K562 (cell line): Measurements from ENCODE around the gene RACK1. TPM values are rescaled to one million over a fixed set of nuclear protein-coding genes. Genes with fewer than 3 reads are reported as not detected.

Experiments
- ATAC-seq: fragments of 200-7000 bp; cut with Tn5 transposase; 3 replicates; pipeline ENCODE4 v1.9.1; 2020; ENCODE audit warnings: moderate library complexity
- BruUV-seq: library from RNA; stranded (reverse); fragments of 400-500 nt; replicated peaks from 2 replicates; lab custom pipeline; 2021; lab: Mats Ljungman, UMichigan
- CTCF ChIA-PET: fragments of 300-600 bp; formaldehyde crosslinking; extraction: SDS; loops from one replicate; lab custom pipeline; 2021; ENCODE audit warnings: low intra/inter-chr PET ratio; lab: Yijun Ruan, JAX
- POLR2A ChIA-PET: fragments of 300-600, 350-650 bp; sonication (Branson Sonifier 250); formaldehyde crosslinking; extraction: SDS; loops from one replicate; lab custom pipeline; 2021; ENCODE audit warnings: antibody characterized with exemption, inconsistent platforms; lab: Yijun Ruan, JAX
- DNase-seq, 4 experiments: peaks; one replicate each; pipeline versions ENCODE4 v3.0.0 to v3.0.0-alpha.2; 2011 to 2018; ENCODE audit warnings: low spot score in 3 of 4, mixed read lengths in 3 of 4; ENCODE audit errors: extremely low read depth in 1 of 4
- FAIRE-seq: peaks from 2 replicates; lab custom pipeline; 2011; peaks lifted over from hg19 to GRCh38; lab: Jason Lieb, UNC
- H2AFZ ChIP-seq: 2 replicates; pipeline ENCODE4 v1.6.0; 2011; ENCODE audit warnings: low read depth, low read length, control low read depth, inconsistent platforms
- H3K27ac ChIP-seq: fragments of 200-600 bp; 3 replicates; pipeline ENCODE4 v1.8.0; 2011; ENCODE audit warnings: low read depth, mild to moderate bottlenecking, control low read depth, inconsistent platforms, low read length, moderate library complexity, mixed read lengths; ENCODE audit errors: extremely low read depth
- H3K27me3 ChIP-seq, 2 experiments: fragments of 300-600 bp in 1 of 2; 2 replicates in 1 of 2; 3 replicates in 1 of 2; pipeline versions ENCODE4 v1.6.0 to v1.8.0; 2011; ENCODE audit warnings: inconsistent platforms in 2 of 2, low read length in 2 of 2, mild to moderate bottlenecking in 1 of 2, mixed read lengths in 1 of 2, moderate library complexity in 1 of 2; ENCODE audit not compliant: control insufficient read depth in 2 of 2, insufficient read depth in 2 of 2
- H3K36me3 ChIP-seq: fragments of 300-600 bp; 3 replicates; pipeline ENCODE4 v1.8.0; 2011; ENCODE audit warnings: mild to moderate bottlenecking, low read length, inconsistent platforms; ENCODE audit not compliant: control insufficient read depth, insufficient read depth
- H3K4me1 ChIP-seq, 2 experiments: fragments of 200-600 bp in 1 of 2; replicated peaks in 1 of 2; 2 replicates in 1 of 2; 3 replicates in 1 of 2; pipeline versions ENCODE4 v1.5.1 to v1.8.0; 2011; ENCODE audit warnings: inconsistent platforms in 2 of 2, low read length in 2 of 2, mild to moderate bottlenecking in 1 of 2, mixed read lengths in 1 of 2, moderate library complexity in 1 of 2; ENCODE audit not compliant: control insufficient read depth in 2 of 2, insufficient read depth in 2 of 2
- H3K4me2 ChIP-seq: 2 replicates; pipeline ENCODE4 v1.6.1; 2011; ENCODE audit warnings: low read length, control low read depth, inconsistent platforms, mixed read lengths; ENCODE audit not compliant: insufficient read depth
- H3K4me3 ChIP-seq: fragments of 200-600 bp; sonication (generic), shearing (Covaris generic); 2 replicates; pipeline ENCODE4 v1.5.1; 2016; ENCODE audit warnings: control low read depth, inconsistent platforms
- H3K79me2 ChIP-seq: fragments of 200-600 bp; 3 replicates; pipeline ENCODE4 v1.8.0; 2011; ENCODE audit warnings: low read length, inconsistent platforms; ENCODE audit not compliant: control insufficient read depth, insufficient read depth
- H3K9ac ChIP-seq, 2 experiments: 2 replicates each; pipeline versions ENCODE4 v1.6.0 to v1.6.1; 2011; ENCODE audit warnings: low read depth in 2 of 2, low read length in 2 of 2, control low read depth in 1 of 2, inconsistent platforms in 1 of 2, mild to moderate bottlenecking in 1 of 2, mixed read lengths in 1 of 2; ENCODE audit not compliant: insufficient read depth in 1 of 2
- H3K9me1 ChIP-seq: one replicate; pipeline ENCODE4 v1.6.0; 2011; ENCODE audit warnings: inconsistent platforms, mild to moderate bottlenecking, low read length, moderate library complexity; ENCODE audit not compliant: control insufficient read depth, insufficient read depth
- H3K9me3 ChIP-seq: replicated peaks from 2 replicates; pipeline ENCODE4 v1.5.1; 2011; ENCODE audit warnings: low read depth, low read length, inconsistent platforms; ENCODE audit not compliant: control insufficient read depth, insufficient read depth
- H4K20me1 ChIP-seq: replicated peaks from 2 replicates; pipeline ENCODE4 v1.6.1; 2011; ENCODE audit warnings: low read length, inconsistent platforms, mixed read lengths; ENCODE audit not compliant: control insufficient read depth, insufficient read depth
- ATF3 ChIP-seq, 2 experiments: fragments of 450-650 bp in 1 of 2; sonication (generic) in 1 of 2; formaldehyde crosslinking in 1 of 2; IDR thresholded peaks in 1 of 2; conservative IDR thresholded peaks in 1 of 2; 2 replicates each; pipeline versions ENCODE4 v1.6.1 to v1.8.1; 2016 to 2023; ENCODE audit warnings: mild to moderate bottlenecking in 2 of 2, moderate library complexity in 2 of 2, inconsistent platforms in 1 of 2, missing genetic modification reagents in 1 of 2
- E2F5 ChIP-seq: sonication (generic); formaldehyde crosslinking; IDR thresholded peaks from 2 replicates; pipeline ENCODE4 v1.8.0; 2022; ENCODE audit warnings: mild to moderate bottlenecking, missing genetic modification reagents
- GATAD2B ChIP-seq: fragments of 450-650 bp; IDR thresholded peaks from 2 replicates; pipeline ENCODE4 v1.6.1; 2017; ENCODE audit warnings: mild to moderate bottlenecking, borderline replicate concordance
- NFIC ChIP-seq: fragments of 450-650 bp; IDR thresholded peaks from 2 replicates; pipeline ENCODE4 v1.6.1; 2017; ENCODE audit warnings: mild to moderate bottlenecking, inconsistent platforms
- PKNOX1 ChIP-seq: fragments of 450-650 bp; IDR thresholded peaks from 2 replicates; pipeline ENCODE4 v1.6.1; 2016
- ZNF639 ChIP-seq, 2 experiments: fragments of 200-800 bp in 1 of 2; sonication (Bioruptor generic) in 1 of 2; sonication (generic) in 1 of 2; formaldehyde crosslinking in 1 of 2; IDR thresholded peaks in 1 of 2; conservative IDR thresholded peaks in 1 of 2; 2 replicates each; pipeline versions ENCODE4 v1.5.0 to v1.6.1; 2016 to 2020; ENCODE audit warnings: missing compliant biosample characterization in 1 of 2, missing genetic modification characterization in 1 of 2, missing genetic modification reagents in 1 of 2
- WGBS: fragments of 100-300 bp; shearing (Covaris generic); methylation state at CpG from one replicate; pipeline ENCODE4 v1.1.6; 2016; ENCODE audit warnings: low coverage, mixed read lengths; ENCODE audit not compliant: insufficient coverage; ENCODE audit errors: missing lambda C conversion rate; 5-methylcytosine and 5-hydroxymethylcytosine counted together
- in situ Hi-C: fragments of 300-500 bp; cut with MboI; formaldehyde crosslinking; loops from 4 replicates; pipeline ENCODE4 v1.15.0; 2018; ENCODE audit warnings: inconsistent platforms, mixed read lengths
- intact Hi-C: fragments of 100-400 bp; cut with micrococcal nuclease; formaldehyde crosslinking; loops from 2 replicates; pipeline ENCODE4 v1.14.2; 2022
- polyA plus RNA-seq, 8 experiments: library from polyadenylated mRNA; depleted of rRNA in 4 of 8; stranded (reverse) in 5 of 8; unstranded in 3 of 8; fragments of >200 nt; fragmentation: Nextera tagmentation in 2 of 8; fragmentation: Illumina TruSeq in 1 of 8; extraction: Ambion mirVana in 2 of 8; extraction: Trizol in 1 of 8; gene quantifications; 2 replicates each; pipeline versions ENCODE4 v1.2.1 to v1.2.3, GENCODE V29; 2011 to 2014; ENCODE audit warnings: inconsistent platforms in 1 of 8, missing spikeins in 1 of 8
- total RNA-seq, 7 experiments: library from RNA; depleted of rRNA in 6 of 7; stranded (reverse); fragments of >200 nt in 6 of 7; fragmentation: Illumina TruSeq in 2 of 7; extraction: Trizol in 2 of 7; gene quantifications; 2 replicates each; pipeline versions ENCODE4 v1.2.1 to v1.2.3, GENCODE V29; 2011 to 2021; ENCODE audit warnings: low replicate concordance in 1 of 7

RACK1 gene
- total and polyA plus RNA-seq, 9 of the 15 experiments (the other 6 are each of a cell fraction or from before 2014, with no cell fraction given) = 2,303 to 5,311 (median 3,833) TPM

GRCh38 chr5:181198106-181198685 is 45.5 kb downstream of the RACK1 start:
- POLR2A ChIA-PET = interaction anchor here (0.7 to 2.1 kb wide), 3 partner anchors 9 to 58 kb away, joined by 3 to 7 read pairs (median 4); no protein-coding TSS in a partner anchor
- CTCF ChIA-PET = no interaction called here

More at GRCh38 chr5:181198106-181198685, 45.5 kb downstream of the RACK1 start:
- Histone ChIP-seq H3K79me2 (peaks cover 1% of the 10 kb centered on the region; the same call in 2 of the 3 replicates), H4K20me1 (no peaks in the 10 kb centered on the region), H2AFZ (no peak overlapping the region), H3K9me3 (no peaks in the 10 kb centered on the region), H3K4me3 (no peak overlapping the region), H3K4me1 (peaks cover 30 to 49% of the 10 kb centered on the region in 2 experiments; a peak in 4 of 5 replicates), H3K27ac (no peak overlapping the region), H3K27me3 (no peaks in the 10 kb centered on the region), H3K9me1 (no peaks in the 10 kb centered on the region), H3K36me3 (no peaks in the 10 kb centered on the region; the same call in 2 of the 3 replicates), H3K4me2 (no peak overlapping the region), H3K9ac (no peak overlapping the region)
- WGBS = 65% methylated on average over 12 of the region's 12 CpGs
- no TSS peak for BruUV-seq
- no peak for TF ChIP-seq E2F5
- no peak for TF ChIP-seq PKNOX1
- TF ChIP-seq ATF3 (IDR thresholded peaks at IDR 0.05) = no peak
- no peak for TF ChIP-seq ATF3 (CRISPR knock-in tag; conservative IDR thresholded peaks at IDR 0.05)
- no peak for TF ChIP-seq ZNF639 (CRISPR knock-in tag; conservative IDR thresholded peaks at IDR 0.05 in 1 of 2, IDR thresholded peaks at IDR 0.05 in 1 of 2)
- TF ChIP-seq GATAD2B = no peak
- no peak for TF ChIP-seq NFIC
- ATAC-seq (no peak), FAIRE-seq (no peak), DNase-seq (no peak)
- in situ Hi-C loops (no loop called here), intact Hi-C loops (no loop called here)
